K562 (cell line): ENCODE data around the gene FOXRED2. TPM values are rescaled to one million over a fixed set of nuclear protein-coding genes. Genes with fewer than 3 reads are reported as not detected.

Experiments used
- ATAC-seq: fragments of 200-7000 bp; cut with Tn5 transposase; 3 replicates; pipeline ENCODE4 v1.9.1; 2020; ENCODE audit warnings: moderate library complexity
- BruUV-seq: library from RNA; stranded (reverse); fragments of 400-500 nt; replicated peaks from 2 replicates; lab custom pipeline; 2021; lab: Mats Ljungman, UMichigan
- CTCF ChIA-PET: fragments of 300-600 bp; formaldehyde crosslinking; extraction: SDS; loops from one replicate; lab custom pipeline; 2021; ENCODE audit warnings: low intra/inter-chr PET ratio; lab: Yijun Ruan, JAX
- POLR2A ChIA-PET: fragments of 300-600, 350-650 bp; sonication (Branson Sonifier 250); formaldehyde crosslinking; extraction: SDS; loops from one replicate; lab custom pipeline; 2021; ENCODE audit warnings: antibody characterized with exemption, inconsistent platforms; lab: Yijun Ruan, JAX
- DNase-seq, 4 experiments: peaks; one replicate each; pipeline versions ENCODE4 v3.0.0 to v3.0.0-alpha.2; 2011 to 2018; ENCODE audit warnings: low spot score in 3 of 4, mixed read lengths in 3 of 4; ENCODE audit errors: extremely low read depth in 1 of 4
- FAIRE-seq: peaks from 2 replicates; lab custom pipeline; 2011; peaks lifted over from hg19 to GRCh38; lab: Jason Lieb, UNC
- H2AFZ ChIP-seq: 2 replicates; pipeline ENCODE4 v1.6.0; 2011; ENCODE audit warnings: low read depth, low read length, control low read depth, inconsistent platforms
- H3K27ac ChIP-seq: fragments of 200-600 bp; 3 replicates; pipeline ENCODE4 v1.8.0; 2011; ENCODE audit warnings: low read depth, mild to moderate bottlenecking, control low read depth, inconsistent platforms, low read length, moderate library complexity, mixed read lengths; ENCODE audit errors: extremely low read depth
- H3K27me3 ChIP-seq, 2 experiments: fragments of 300-600 bp in 1 of 2; 2 replicates in 1 of 2; 3 replicates in 1 of 2; pipeline versions ENCODE4 v1.6.0 to v1.8.0; 2011; ENCODE audit warnings: inconsistent platforms in 2 of 2, low read length in 2 of 2, mild to moderate bottlenecking in 1 of 2, mixed read lengths in 1 of 2, moderate library complexity in 1 of 2; ENCODE audit not compliant: control insufficient read depth in 2 of 2, insufficient read depth in 2 of 2
- H3K36me3 ChIP-seq: fragments of 300-600 bp; 3 replicates; pipeline ENCODE4 v1.8.0; 2011; ENCODE audit warnings: mild to moderate bottlenecking, low read length, inconsistent platforms; ENCODE audit not compliant: control insufficient read depth, insufficient read depth
- H3K4me1 ChIP-seq, 2 experiments: fragments of 200-600 bp in 1 of 2; replicated peaks in 1 of 2; 2 replicates in 1 of 2; 3 replicates in 1 of 2; pipeline versions ENCODE4 v1.5.1 to v1.8.0; 2011; ENCODE audit warnings: inconsistent platforms in 2 of 2, low read length in 2 of 2, mild to moderate bottlenecking in 1 of 2, mixed read lengths in 1 of 2, moderate library complexity in 1 of 2; ENCODE audit not compliant: control insufficient read depth in 2 of 2, insufficient read depth in 2 of 2
- H3K4me2 ChIP-seq: 2 replicates; pipeline ENCODE4 v1.6.1; 2011; ENCODE audit warnings: low read length, control low read depth, inconsistent platforms, mixed read lengths; ENCODE audit not compliant: insufficient read depth
- H3K4me3 ChIP-seq: fragments of 200-600 bp; sonication (generic), shearing (Covaris generic); 2 replicates; pipeline ENCODE4 v1.5.1; 2016; ENCODE audit warnings: control low read depth, inconsistent platforms
- H3K79me2 ChIP-seq: fragments of 200-600 bp; 3 replicates; pipeline ENCODE4 v1.8.0; 2011; ENCODE audit warnings: low read length, inconsistent platforms; ENCODE audit not compliant: control insufficient read depth, insufficient read depth
- H3K9ac ChIP-seq, 2 experiments: 2 replicates each; pipeline versions ENCODE4 v1.6.0 to v1.6.1; 2011; ENCODE audit warnings: low read depth in 2 of 2, low read length in 2 of 2, control low read depth in 1 of 2, inconsistent platforms in 1 of 2, mild to moderate bottlenecking in 1 of 2, mixed read lengths in 1 of 2; ENCODE audit not compliant: insufficient read depth in 1 of 2
- H3K9me1 ChIP-seq: one replicate; pipeline ENCODE4 v1.6.0; 2011; ENCODE audit warnings: inconsistent platforms, mild to moderate bottlenecking, low read length, moderate library complexity; ENCODE audit not compliant: control insufficient read depth, insufficient read depth
- H3K9me3 ChIP-seq: replicated peaks from 2 replicates; pipeline ENCODE4 v1.5.1; 2011; ENCODE audit warnings: low read depth, low read length, inconsistent platforms; ENCODE audit not compliant: control insufficient read depth, insufficient read depth
- H4K20me1 ChIP-seq: replicated peaks from 2 replicates; pipeline ENCODE4 v1.6.1; 2011; ENCODE audit warnings: low read length, inconsistent platforms, mixed read lengths; ENCODE audit not compliant: control insufficient read depth, insufficient read depth
- E2F1 ChIP-seq: sonication (generic); formaldehyde crosslinking; IDR thresholded peaks from 2 replicates; pipeline ENCODE4 v1.8.1; 2023; ENCODE audit warnings: mild to moderate bottlenecking, missing genetic modification reagents, moderate library complexity
- ETV6 ChIP-seq, 3 experiments: fragments of 150-350 bp in 1 of 3; sonication (generic) in 1 of 3; formaldehyde crosslinking in 1 of 3; IDR thresholded peaks; 2 replicates each; pipeline versions ENCODE4 v1.6.1 to v1.8.0; 2014 to 2022; ENCODE audit warnings: borderline replicate concordance in 2 of 3, low read depth in 2 of 3, antibody characterized with exemption in 1 of 3, low read length in 1 of 3, mild to moderate bottlenecking in 1 of 3, missing genetic modification reagents in 1 of 3
- MEIS2 ChIP-seq: fragments of 450-650 bp; IDR thresholded peaks from 2 replicates; pipeline ENCODE4 v1.6.1; 2014; ENCODE audit warnings: mild to moderate bottlenecking; ENCODE audit not compliant: partially characterized antibody
- NFATC3 ChIP-seq: fragments of 450-650 bp; IDR thresholded peaks from 2 replicates; pipeline ENCODE4 v1.6.1; 2017; ENCODE audit warnings: mild to moderate bottlenecking
- NFE2 ChIP-seq: IDR thresholded peaks from 2 replicates; pipeline ENCODE4 v1.6.1; 2014; ENCODE audit warnings: antibody characterized with exemption, low read depth
- NFRKB ChIP-seq: fragments of 450-650 bp; IDR thresholded peaks from 2 replicates; pipeline ENCODE4 v1.6.1; 2016; ENCODE audit warnings: low read depth
- NR4A1 ChIP-seq, 2 experiments: fragments of 250-450 bp in 1 of 2; fragments of 450-650 bp in 1 of 2; sonication (Bioruptor Pico) in 1 of 2; IDR thresholded peaks; 2 replicates each; pipeline versions ENCODE4 v1.4.0 to v1.6.1; 2016 to 2020; ENCODE audit warnings: mild to moderate bottlenecking in 2 of 2, missing compliant biosample characterization in 1 of 2, missing genetic modification characterization in 1 of 2, moderate library complexity in 1 of 2
- PCBP2 ChIP-seq: fragments of 200-400 bp; formaldehyde crosslinking; IDR thresholded peaks from 2 replicates; pipeline ENCODE4 v1.6.1; 2018; ENCODE audit warnings: low read length, low read depth, mild to moderate bottlenecking, moderate library complexity; ENCODE audit not compliant: poor library complexity, severe bottlenecking
- PTRF ChIP-seq: fragments of 450-650 bp; IDR thresholded peaks from 2 replicates; pipeline ENCODE4 v1.6.1; 2016; ENCODE audit warnings: mild to moderate bottlenecking, missing genetic modification characterization, missing compliant biosample characterization
- RBM17 ChIP-seq: fragments of 200-400 bp; formaldehyde crosslinking; IDR thresholded peaks from 2 replicates; pipeline ENCODE4 v1.6.1; 2017; ENCODE audit warnings: low read depth, mild to moderate bottlenecking, low read length, borderline replicate concordance
- SP2 ChIP-seq: IDR thresholded peaks from 2 replicates; pipeline ENCODE4 v1.6.1; 2011; ENCODE audit warnings: mild to moderate bottlenecking, low read depth, low read length, moderate library complexity; ENCODE audit not compliant: poor library complexity, severe bottlenecking; ENCODE audit errors: extremely low read depth
- TEAD4 ChIP-seq, 2 experiments: sonication (generic) in 1 of 2; formaldehyde crosslinking in 1 of 2; IDR thresholded peaks; 2 replicates each; pipeline versions ENCODE4 v1.6.1 to v1.8.0; 2012 to 2022; ENCODE audit warnings: borderline replicate concordance in 1 of 2, inconsistent platforms in 1 of 2, low read length in 1 of 2, mild to moderate bottlenecking in 1 of 2, missing genetic modification reagents in 1 of 2
- U2AF2 ChIP-seq: fragments of 200-400 bp; formaldehyde crosslinking; optimal IDR thresholded peaks from 2 replicates; pipeline ENCODE3; 2017; ENCODE audit warnings: low read depth, mild to moderate bottlenecking, low read length
- ZC3H8 ChIP-seq: fragments of 450-650 bp; IDR thresholded peaks from 2 replicates; pipeline ENCODE4 v1.6.1; 2017
- ZNF174 ChIP-seq: fragments of 250-450 bp; sonication (Bioruptor Pico); IDR thresholded peaks from 2 replicates; pipeline ENCODE4 v1.4.0; 2020; ENCODE audit warnings: mild to moderate bottlenecking
- WGBS: fragments of 100-300 bp; shearing (Covaris generic); methylation state at CpG from one replicate; pipeline ENCODE4 v1.1.6; 2016; ENCODE audit warnings: low coverage, mixed read lengths; ENCODE audit not compliant: insufficient coverage; ENCODE audit errors: missing lambda C conversion rate; 5-methylcytosine and 5-hydroxymethylcytosine counted together
- in situ Hi-C: fragments of 300-500 bp; cut with MboI; formaldehyde crosslinking; loops from 4 replicates; pipeline ENCODE4 v1.15.0; 2018; ENCODE audit warnings: inconsistent platforms, mixed read lengths
- intact Hi-C: fragments of 100-400 bp; cut with micrococcal nuclease; formaldehyde crosslinking; loops from 2 replicates; pipeline ENCODE4 v1.14.2; 2022
- polyA plus RNA-seq, 8 experiments: library from polyadenylated mRNA; depleted of rRNA in 4 of 8; stranded (reverse) in 5 of 8; unstranded in 3 of 8; fragments of >200 nt; fragmentation: Nextera tagmentation in 2 of 8; fragmentation: Illumina TruSeq in 1 of 8; extraction: Ambion mirVana in 2 of 8; extraction: Trizol in 1 of 8; gene quantifications; 2 replicates each; pipeline versions ENCODE4 v1.2.1 to v1.2.3, GENCODE V29; 2011 to 2014; ENCODE audit warnings: inconsistent platforms in 1 of 8, missing spikeins in 1 of 8
- total RNA-seq, 7 experiments: library from RNA; depleted of rRNA in 6 of 7; stranded (reverse); fragments of >200 nt in 6 of 7; fragmentation: Illumina TruSeq in 2 of 7; extraction: Trizol in 2 of 7; gene quantifications; 2 replicates each; pipeline versions ENCODE4 v1.2.1 to v1.2.3, GENCODE V29; 2011 to 2021; ENCODE audit warnings: low replicate concordance in 1 of 7
- TF ChIP-seq, protein P1 (sequence below): fragments of 450-650 bp; IDR thresholded peaks from 2 replicates; pipeline ENCODE4 v1.6.1; 2017; ENCODE audit warnings: mild to moderate bottlenecking, moderate library complexity
- TF ChIP-seq, protein P2 (sequence below), 2 experiments: fragments of 450-650 bp in 1 of 2; sonication (generic) in 1 of 2; formaldehyde crosslinking; conservative IDR thresholded peaks; 2 replicates each; pipeline versions ENCODE4 v1.4.0 to v1.8.1; 2020 to 2022; ENCODE audit warnings: mild to moderate bottlenecking in 1 of 2, missing genetic modification reagents in 1 of 2

Gene FOXRED2
- total and polyA plus RNA-seq, 9 of the 15 experiments (the other 6 are each of a cell fraction or from before 2014, with no cell fraction given), result 2.8 to 48.4 (median 7.8) TPM

GRCh38 chr22:36480941-36481392 lies 25.9 kb downstream of the FOXRED2 start (continued):
- TF ChIP-seq NFATC3 (0 out of 2 replicates have a peak, but pooled peaks have one; percentile 52), SP2 (no peak), PCBP2 (no peak)
- TF ChIP-seq, protein P1, sequence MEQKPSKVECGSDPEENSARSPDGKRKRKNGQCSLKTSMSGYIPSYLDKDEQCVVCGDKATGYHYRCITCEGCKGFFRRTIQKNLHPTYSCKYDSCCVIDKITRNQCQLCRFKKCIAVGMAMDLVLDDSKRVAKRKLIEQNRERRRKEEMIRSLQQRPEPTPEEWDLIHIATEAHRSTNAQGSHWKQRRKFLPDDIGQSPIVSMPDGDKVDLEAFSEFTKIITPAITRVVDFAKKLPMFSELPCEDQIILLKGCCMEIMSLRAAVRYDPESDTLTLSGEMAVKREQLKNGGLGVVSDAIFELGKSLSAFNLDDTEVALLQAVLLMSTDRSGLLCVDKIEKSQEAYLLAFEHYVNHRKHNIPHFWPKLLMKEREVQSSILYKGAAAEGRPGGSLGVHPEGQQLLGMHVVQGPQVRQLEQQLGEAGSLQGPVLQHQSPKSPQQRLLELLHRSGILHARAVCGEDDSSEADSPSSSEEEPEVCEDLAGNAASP, result no peak

DNA sequence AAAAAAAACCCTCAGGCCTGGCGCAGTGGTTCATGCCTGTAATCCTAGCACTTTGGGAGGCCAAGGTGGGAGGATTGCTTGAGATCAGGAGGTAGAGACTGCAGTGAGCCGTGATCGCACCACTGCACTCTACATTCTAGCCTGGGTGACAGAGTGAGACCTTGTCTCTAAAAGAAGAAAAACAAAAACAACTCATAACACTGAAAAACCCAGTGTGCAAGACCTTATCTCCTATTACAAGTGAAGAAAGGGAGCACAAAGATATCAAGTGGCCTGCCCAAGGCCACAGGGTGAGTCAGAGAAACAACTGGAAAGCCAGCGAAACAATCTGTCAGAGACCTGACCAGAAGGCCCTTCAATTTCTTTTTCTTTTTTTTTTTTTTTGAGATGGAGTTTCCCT lies 27.9 kb downstream of the FOXRED2 start:
- Histone ChIP-seq H2AFZ (no peak overlapping the region), H3K27ac (peak overlapping the region; percentile 88), H3K9ac (peak overlapping the region; percentile 26 to 46; a peak in 2 of 4 replicates), H3K9me3 (peaks cover 5% of the 10 kb centered on the region), H3K27me3 (no peaks in the 10 kb centered on the region), H3K9me1 (peaks cover 3% of the 10 kb centered on the region), H3K4me3 (no peak overlapping the region), H4K20me1 (no peaks in the 10 kb centered on the region), H3K36me3 (peaks cover 57% of the 10 kb centered on the region), H3K79me2 (peaks cover 26% of the 10 kb centered on the region), H3K4me1 (peaks cover 22 to 25% of the 10 kb centered on the region in 2 experiments; a peak in 4 of 5 replicates), H3K4me2 (peak overlapping the region; percentile 49)
- ATAC-seq (peak; percentile 63), DNase-seq (peak; percentile 34 to 86 (median 48)), FAIRE-seq (peak; percentile 98)
- in situ Hi-C loops (no loop called here), intact Hi-C loops (no loop called here)
- POLR2A ChIA-PET, result interaction anchor here (1.5 kb wide), 1 partner anchor 10 kb away, joined by 6 read pairs; no protein-coding TSS in a partner anchor
- 0% methylated on average over 3 of the region's 4 CpGs for WGBS
- CTCF ChIA-PET, result interaction anchor here (0.6 kb wide), 1 partner anchor 24 kb away, joined by 3 read pairs; no protein-coding TSS in a partner anchor
- no TSS peak for BruUV-seq
- TF ChIP-seq RBM17, result no peak
- TF ChIP-seq U2AF2, result no peak
- TF ChIP-seq MEIS2, result peak; percentile 43
- peak; percentile 84 for TF ChIP-seq TEAD4 (IDR thresholded peaks at IDR 0.05; ENCODE audit: low read length)
- no peak for TF ChIP-seq TEAD4 (CRISPR knock-in tag; IDR thresholded peaks at IDR 0.05; ENCODE audit: borderline replicate concordance)
- no peak for TF ChIP-seq PTRF (tag)
- TF ChIP-seq ZC3H8, result no peak
- peak; percentile 33; the same call in 1 of the 2 replicates for TF ChIP-seq NFE2
- TF ChIP-seq NFRKB, result no peak
- TF ChIP-seq NR4A1 (CRISPR knock-in tag; IDR thresholded peaks at IDR 0.05), result no peak
- TF ChIP-seq NR4A1 (tag; IDR thresholded peaks at IDR 0.05), result no peak
- no peak for TF ChIP-seq ETV6 (IDR thresholded peaks at IDR 0.05; ENCODE audit: borderline replicate concordance in 1 of 2, low read depth in 2 of 2, low read length in 1 of 2)
- TF ChIP-seq ETV6 (CRISPR knock-in tag; IDR thresholded peaks at IDR 0.05; ENCODE audit: borderline replicate concordance), result no peak
- TF ChIP-seq, protein P2, sequence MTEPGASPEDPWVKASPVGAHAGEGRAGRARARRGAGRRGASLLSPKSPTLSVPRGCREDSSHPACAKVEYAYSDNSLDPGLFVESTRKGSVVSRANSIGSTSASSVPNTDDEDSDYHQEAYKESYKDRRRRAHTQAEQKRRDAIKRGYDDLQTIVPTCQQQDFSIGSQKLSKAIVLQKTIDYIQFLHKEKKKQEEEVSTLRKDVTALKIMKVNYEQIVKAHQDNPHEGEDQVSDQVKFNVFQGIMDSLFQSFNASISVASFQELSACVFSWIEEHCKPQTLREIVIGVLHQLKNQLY (CRISPR knock-in tag; conservative IDR thresholded peaks at IDR 0.05), result no peak
- TF ChIP-seq ZNF174 (CRISPR knock-in tag), result no peak
- no peak for TF ChIP-seq E2F1 (CRISPR knock-in tag)
